ENCODE data around the gene OPN3. TPM values are rescaled to one million over a fixed set of nuclear protein-coding genes. Genes with fewer than 3 reads are reported as not detected.

The OPN3 gene
- 51.7 to 59.2 TPM (median 55.2 TPM) in 5 replicates for total RNA-seq (2022; extraction: Qiagen RNA extraction; ENCODE audit: low read depth)

GRCh38 chr1:241640149-241640866, at the start of gene OPN3, which contains the start of gene CHML:
TSS of gene OPN3 (minus strand) at chr1:241640369. CDS start at chr1:241640254, 115 bp downstream.
TSS of gene CHML (minus strand) at chr1:241640369. CDS start at chr1:241635766, 4,603 bp downstream.

GRCh38 chr1:241652012-241652411, 11.8 kb upstream of the OPN3 start, which contains the start of gene WDR64:
TSS of gene WDR64 (plus strand) at chr1:241652281. CDS start at chr1:241652485, 204 bp downstream.

Other genes with a start within 250 kb of the OPN3 start
- 89.9 to 93.4 TPM (median 91.8 TPM) in 5 replicates for gene FH, start 120.6 kb downstream of the OPN3 start, total RNA-seq (2022; extraction: Qiagen RNA extraction; ENCODE audit: low read depth)
- 1.2 to 2.5 TPM (median 1.4 TPM) in 5 replicates for gene KMO, start 108.0 kb downstream of the OPN3 start, total RNA-seq (2022; extraction: Qiagen RNA extraction; ENCODE audit: low read depth)
- gene CHML, start within 50 bp of the OPN3 start, total RNA-seq (2022; extraction: Qiagen RNA extraction; ENCODE audit: low read depth) = 7.4 to 10.2 TPM (median 8.7 TPM) in 5 replicates
- not detected in 5 replicates for gene WDR64, start 11.9 kb upstream of the OPN3 start, total RNA-seq (2022; extraction: Qiagen RNA extraction; ENCODE audit: low read depth)
- 21.8 to 35.1 TPM (median 24.8 TPM) in 5 replicates for gene EXO1, start 207.8 kb upstream of the OPN3 start, total RNA-seq (2022; extraction: Qiagen RNA extraction; ENCODE audit: low read depth)

Measured in A549 treated with CpdA at 1 μM for 4 hours (cell line).